ENCODE measurements around the gene FAM83B. TPM values are rescaled to one million over a fixed set of nuclear protein-coding genes. Genes with fewer than 3 reads are reported as not detected.

Gene FAM83B
- total RNA-seq, 2 donors from 2014 or later = 13.1 to 14.9 TPM

DNA sequence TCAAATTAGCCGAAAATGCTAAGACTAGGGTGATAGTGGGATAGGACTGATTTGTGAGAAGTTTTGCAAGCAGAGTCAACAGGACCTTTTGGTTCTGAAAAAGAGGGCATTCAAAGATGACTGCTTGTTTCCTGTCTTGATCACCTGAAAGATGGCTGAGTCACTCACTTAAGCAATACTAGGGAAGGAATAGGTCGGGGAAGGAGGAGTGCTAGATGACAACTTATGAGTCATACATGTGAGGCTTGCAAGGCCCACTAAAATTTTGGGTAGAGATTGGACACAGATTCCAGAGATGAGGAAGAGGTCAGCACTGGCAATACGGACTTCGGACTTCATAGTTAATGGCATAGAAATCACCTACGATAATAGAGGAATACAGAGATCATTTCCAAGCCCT is 89.2 kb downstream of the FAM83B start:
- H3K36me3 Mint-ChIP-seq (ENCODE audit: low read depth) = peaks cover 44% of the 10 kb centered on the region
- Histone ChIP-seq H3K4me3 (ENCODE audit: low read length) (no peak overlapping the region), H3K9ac (ENCODE audit: extremely low read depth, low read length, poor library complexity, severe bottlenecking) (no peak overlapping the region), H3K9me3 (ENCODE audit: control insufficient read depth, low read length) (peaks cover 28% of the 10 kb centered on the region), H3K4me1 (ENCODE audit: control insufficient read depth, insufficient read depth, low read length) (no peaks in the 10 kb centered on the region), H3K27ac (ENCODE audit: low read depth, low read length) (no peak overlapping the region), H3K36me3 (ENCODE audit: control insufficient read depth, insufficient read depth, low read length) (no peaks in the 10 kb centered on the region), H3K27me3 (ENCODE audit: control insufficient read depth, insufficient read depth, low read length, poor library complexity, severe bottlenecking) (no peaks in the 10 kb centered on the region)
- DNase-seq = no peak
- H3K9me3 Mint-ChIP-seq = peaks cover 13% of the 10 kb centered on the region
- no peak overlapping the region for H3K4me3 Mint-ChIP-seq
- H3K27me3 Mint-ChIP-seq (ENCODE audit: insufficient read depth) = peaks cover 2% of the 10 kb centered on the region
- 87 to 90% methylated on average over 2 to 5 of the region's 5 CpGs for WGBS, 2 experiments (ENCODE audit: insufficient coverage in 1 of 2, insufficient read length in 1 of 2)
- H3K27ac Mint-ChIP-seq = no peak overlapping the region
- peaks cover 10% of the 10 kb centered on the region for H3K4me1 Mint-ChIP-seq
- TF ChIP-seq, protein P1, sequence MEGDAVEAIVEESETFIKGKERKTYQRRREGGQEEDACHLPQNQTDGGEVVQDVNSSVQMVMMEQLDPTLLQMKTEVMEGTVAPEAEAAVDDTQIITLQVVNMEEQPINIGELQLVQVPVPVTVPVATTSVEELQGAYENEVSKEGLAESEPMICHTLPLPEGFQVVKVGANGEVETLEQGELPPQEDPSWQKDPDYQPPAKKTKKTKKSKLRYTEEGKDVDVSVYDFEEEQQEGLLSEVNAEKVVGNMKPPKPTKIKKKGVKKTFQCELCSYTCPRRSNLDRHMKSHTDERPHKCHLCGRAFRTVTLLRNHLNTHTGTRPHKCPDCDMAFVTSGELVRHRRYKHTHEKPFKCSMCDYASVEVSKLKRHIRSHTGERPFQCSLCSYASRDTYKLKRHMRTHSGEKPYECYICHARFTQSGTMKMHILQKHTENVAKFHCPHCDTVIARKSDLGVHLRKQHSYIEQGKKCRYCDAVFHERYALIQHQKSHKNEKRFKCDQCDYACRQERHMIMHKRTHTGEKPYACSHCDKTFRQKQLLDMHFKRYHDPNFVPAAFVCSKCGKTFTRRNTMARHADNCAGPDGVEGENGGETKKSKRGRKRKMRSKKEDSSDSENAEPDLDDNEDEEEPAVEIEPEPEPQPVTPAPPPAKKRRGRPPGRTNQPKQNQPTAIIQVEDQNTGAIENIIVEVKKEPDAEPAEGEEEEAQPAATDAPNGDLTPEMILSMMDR (conservative IDR thresholded peaks at IDR 0.05) = no peak

DNA sequence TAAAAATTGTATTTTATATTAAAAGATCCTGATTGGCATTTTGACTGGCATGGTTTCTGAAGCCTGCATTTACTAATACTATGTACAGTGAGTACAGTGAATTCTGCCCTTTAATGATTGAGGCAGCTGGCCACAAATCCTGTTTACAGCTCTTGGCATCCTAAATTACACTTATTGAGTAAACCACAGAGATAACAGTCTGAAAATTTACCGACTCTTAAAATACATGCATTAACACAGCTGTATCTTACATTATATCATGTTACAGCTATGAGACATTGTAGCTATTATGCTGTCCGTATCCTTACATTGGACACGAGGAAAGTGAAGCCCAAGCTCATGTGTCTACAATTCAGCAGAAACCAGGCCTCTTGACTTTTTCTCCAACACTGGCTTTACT is 90.8 kb downstream of the FAM83B start:
- Mint-ChIP-seq H3K4me1 (peaks cover 10% of the 10 kb centered on the region), H3K9me3 (peaks cover 11% of the 10 kb centered on the region), H3K27me3 (ENCODE audit: insufficient read depth) (peaks cover 2% of the 10 kb centered on the region), H3K27ac (no peak overlapping the region), H3K36me3 (ENCODE audit: low read depth) (peaks cover 43% of the 10 kb centered on the region), H3K4me3 (no peak overlapping the region)
- Histone ChIP-seq H3K9ac (ENCODE audit: extremely low read depth, low read length, poor library complexity, severe bottlenecking) (no peak overlapping the region), H3K4me1 (ENCODE audit: control insufficient read depth, insufficient read depth, low read length) (no peaks in the 10 kb centered on the region), H3K4me3 (ENCODE audit: low read length) (no peak overlapping the region), H3K27me3 (ENCODE audit: control insufficient read depth, insufficient read depth, low read length, poor library complexity, severe bottlenecking) (no peaks in the 10 kb centered on the region), H3K9me3 (ENCODE audit: control insufficient read depth, low read length) (peaks cover 19% of the 10 kb centered on the region), H3K27ac (ENCODE audit: low read depth, low read length) (no peak overlapping the region), H3K36me3 (ENCODE audit: control insufficient read depth, insufficient read depth, low read length) (no peaks in the 10 kb centered on the region)
- DNase-seq = no peak
- TF ChIP-seq, protein P1 (conservative IDR thresholded peaks at IDR 0.05) = no peak
- 80 to 92% methylated on average over 1 to 3 of the region's 3 CpGs for WGBS, 2 experiments (ENCODE audit: insufficient coverage in 1 of 2, insufficient read length in 1 of 2)

DNA sequence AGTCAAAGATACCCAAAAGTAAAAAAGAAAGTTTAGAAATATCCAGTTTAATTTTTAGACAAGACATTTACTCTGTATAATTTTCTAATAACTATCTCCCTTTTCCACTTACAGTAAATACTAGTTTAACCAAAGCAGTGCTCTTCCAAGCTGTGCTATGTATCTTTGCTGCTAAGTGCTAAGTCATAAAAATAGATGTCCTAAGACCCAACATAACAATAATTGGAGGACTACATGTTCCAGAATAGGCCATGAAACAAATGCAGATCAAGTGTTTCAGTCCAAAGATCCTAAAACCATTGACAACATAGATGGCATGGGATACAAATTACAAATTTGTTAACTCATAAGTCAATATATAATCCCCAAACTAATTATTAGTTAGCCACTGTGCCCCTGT is 111.1 kb downstream of the FAM83B start:
- Histone ChIP-seq H3K9me3 (ENCODE audit: control insufficient read depth, low read length) (no peaks in the 10 kb centered on the region), H3K4me1 (ENCODE audit: control insufficient read depth, insufficient read depth, low read length) (no peaks in the 10 kb centered on the region), H3K4me3 (ENCODE audit: low read length) (no peak overlapping the region), H3K9ac (ENCODE audit: extremely low read depth, low read length, poor library complexity, severe bottlenecking) (no peak overlapping the region), H3K27ac (ENCODE audit: low read depth, low read length) (no peak overlapping the region), H3K27me3 (ENCODE audit: control insufficient read depth, insufficient read depth, low read length, poor library complexity, severe bottlenecking) (no peaks in the 10 kb centered on the region), H3K36me3 (ENCODE audit: control insufficient read depth, insufficient read depth, low read length) (no peaks in the 10 kb centered on the region)
- TF ChIP-seq, protein P1 (conservative IDR thresholded peaks at IDR 0.05) = no peak
- Mint-ChIP-seq H3K9me3 (peaks cover 6% of the 10 kb centered on the region), H3K27ac (no peak overlapping the region), H3K27me3 (ENCODE audit: insufficient read depth) (no peaks in the 10 kb centered on the region), H3K36me3 (ENCODE audit: low read depth) (no peaks in the 10 kb centered on the region), H3K4me3 (no peak overlapping the region), H3K4me1 (no peaks in the 10 kb centered on the region)
- no peak for DNase-seq
